ELF-1 (cell line): ENCODE results near the gene NPSR1.
"Not testable (repeated sequence)": the region's sequence is repeated elsewhere in the genome, so short reads cannot be mapped to it uniquely, and the experiment has no call there.

Experiments used
- DNase-seq: peaks from one replicate; pipeline ENCODE4 v3.0.0-alpha.2; 2016; ENCODE audit warnings: low read depth, low spot score

NPSR1 gene

GRCh38 chr7:34835901-34836600 is 178.0 kb downstream of the NPSR1 start:
- DNase-seq, result no peak

- no peak for DNase-seq
Measured at GRCh38 chr7:34837316-34837715, 179.3 kb downstream of the NPSR1 start.

DNA sequence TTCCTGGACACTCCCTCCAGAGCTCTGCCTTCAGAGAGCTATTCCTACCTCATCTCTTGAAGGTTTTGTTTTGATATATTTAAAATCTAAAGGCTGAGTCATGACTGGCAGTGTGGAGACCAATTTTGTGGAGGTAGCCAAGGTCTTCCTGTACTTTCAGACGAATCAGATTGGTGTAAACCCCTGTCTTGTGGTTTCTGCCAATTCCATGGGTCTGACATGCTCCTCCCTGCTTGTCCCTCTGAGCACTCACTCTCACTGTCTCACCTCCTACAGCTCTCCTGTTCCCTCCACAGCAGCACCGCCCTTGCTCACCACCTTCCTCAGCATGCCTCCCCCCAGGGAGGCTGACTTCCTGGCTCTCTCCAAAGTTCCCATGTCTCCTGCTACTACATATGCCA is 179.8 kb downstream of the NPSR1 start:
- DNase-seq, result no peak

GRCh38 chr7:34838329-34838728 is 180.3 kb downstream of the NPSR1 start:
- DNase-seq, result no peak

GRCh38 chr7:34839645-34840044 is 181.6 kb downstream of the NPSR1 start:
- DNase-seq, result no peak

DNA sequence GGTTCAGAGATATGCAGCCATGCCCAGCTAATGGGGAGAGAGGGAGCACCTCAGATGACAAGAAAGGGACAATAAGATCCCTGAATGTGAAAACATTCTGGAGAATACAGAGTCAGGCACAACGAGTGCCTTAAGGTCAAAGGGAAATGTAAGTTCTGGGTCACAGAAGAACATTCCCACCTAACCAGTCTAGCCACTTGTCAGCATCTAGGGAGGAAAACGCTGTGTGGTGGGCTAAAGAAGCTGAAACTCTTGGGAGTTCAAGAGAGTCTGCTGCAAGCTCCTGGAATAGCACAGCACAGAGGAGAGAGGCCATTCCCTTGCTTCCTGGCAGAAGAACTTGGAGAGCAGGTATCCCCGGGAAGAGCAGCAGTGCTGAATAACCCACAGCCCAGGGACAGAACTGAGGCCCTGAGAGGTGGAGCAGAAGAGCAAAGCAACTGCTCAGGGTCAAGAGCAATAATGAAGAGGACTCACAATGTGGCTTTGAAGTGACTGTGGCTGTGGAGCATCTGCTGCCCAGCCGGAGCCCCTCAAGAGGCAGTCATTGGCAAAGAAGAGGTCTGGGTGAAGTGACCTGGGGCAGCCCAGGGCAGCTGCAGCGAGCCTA is 182.3 kb downstream of the NPSR1 start:
- DNase-seq, result peak; percentile 68

- DNase-seq, result no peak
Measured at GRCh38 chr7:34841326-34841725, 183.3 kb downstream of the NPSR1 start.

- no peak for DNase-seq
Measured at GRCh38 chr7:34842782-34843181, 184.8 kb downstream of the NPSR1 start.

DNA sequence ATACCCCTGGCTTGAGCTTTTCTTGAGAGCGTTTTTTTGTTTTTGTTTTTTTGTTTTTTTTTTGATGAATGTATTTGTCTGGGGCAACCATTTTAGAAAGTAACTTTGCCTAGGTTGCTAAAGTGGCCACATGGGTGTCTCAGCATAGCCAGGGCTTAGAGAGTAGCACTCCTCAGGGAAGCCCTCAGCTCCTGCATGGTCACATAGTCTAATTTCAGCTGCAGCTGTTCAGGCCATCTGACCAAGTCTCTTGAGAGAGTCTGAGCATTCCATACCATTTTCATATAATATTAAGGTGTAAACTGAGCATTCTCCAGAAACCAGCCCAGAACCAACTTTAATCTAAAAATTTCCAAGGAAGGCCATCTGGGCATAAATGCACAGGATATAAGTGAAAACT is 186.4 kb downstream of the NPSR1 start:
- no peak for DNase-seq

- peak; percentile 56 for DNase-seq
Measured at GRCh38 chr7:34844936-34845665, 187.1 kb downstream of the NPSR1 start.

GRCh38 chr7:34845666-34846361 is 187.8 kb downstream of the NPSR1 start:
- peak; percentile 54 for DNase-seq

DNA sequence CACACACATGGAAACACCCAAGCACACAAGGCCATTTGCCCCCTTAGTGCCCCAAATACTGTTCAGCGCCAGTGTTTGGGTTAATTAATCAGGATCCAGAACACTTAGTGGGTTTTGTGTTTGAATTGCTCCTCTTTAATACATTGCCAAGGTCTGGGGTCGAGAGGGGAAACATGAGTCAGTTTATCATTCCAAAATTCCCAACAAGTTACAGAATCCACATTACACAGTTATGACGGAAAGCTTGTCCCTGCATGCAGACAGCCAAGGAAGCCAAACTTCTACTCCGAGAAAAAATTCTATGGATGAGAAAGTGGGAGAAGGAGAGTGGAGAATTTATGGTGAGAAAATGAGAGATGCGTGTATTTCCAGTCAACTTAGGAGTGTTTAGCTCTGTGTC is 189.0 kb downstream of the NPSR1 start:
- DNase-seq, result no peak

GRCh38 chr7:34848670-34849069 is 190.7 kb downstream of the NPSR1 start:
- DNase-seq, result no peak

- no peak for DNase-seq
Measured at GRCh38 chr7:34849163-34849960, 191.3 kb downstream of the NPSR1 start.

GRCh38 chr7:34849986-34850385 is 192.0 kb downstream of the NPSR1 start:
- DNase-seq, result no peak

DNA sequence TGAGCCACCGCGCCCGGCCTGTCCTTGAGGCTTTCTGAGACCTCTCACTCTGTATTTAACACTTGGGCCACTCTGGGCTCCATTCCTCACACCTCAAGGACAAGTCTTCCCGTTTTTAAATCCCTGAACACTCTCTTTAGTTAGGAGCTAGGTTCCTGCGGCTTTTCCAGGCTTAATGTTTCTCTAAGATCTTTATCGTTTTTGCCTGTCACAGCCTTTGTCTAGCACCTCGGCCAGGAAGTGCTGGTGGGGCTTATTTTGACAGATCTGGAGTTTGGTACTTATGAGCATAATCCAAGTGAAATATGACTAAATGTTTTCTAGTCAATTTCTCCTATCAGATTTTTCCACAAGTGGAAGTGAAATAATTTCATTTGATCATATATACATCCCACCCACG is 192.7 kb downstream of the NPSR1 start:
- DNase-seq, result no peak

GRCh38 chr7:34851431-34851830 is 193.4 kb downstream of the NPSR1 start:
- DNase-seq, result no peak

DNA sequence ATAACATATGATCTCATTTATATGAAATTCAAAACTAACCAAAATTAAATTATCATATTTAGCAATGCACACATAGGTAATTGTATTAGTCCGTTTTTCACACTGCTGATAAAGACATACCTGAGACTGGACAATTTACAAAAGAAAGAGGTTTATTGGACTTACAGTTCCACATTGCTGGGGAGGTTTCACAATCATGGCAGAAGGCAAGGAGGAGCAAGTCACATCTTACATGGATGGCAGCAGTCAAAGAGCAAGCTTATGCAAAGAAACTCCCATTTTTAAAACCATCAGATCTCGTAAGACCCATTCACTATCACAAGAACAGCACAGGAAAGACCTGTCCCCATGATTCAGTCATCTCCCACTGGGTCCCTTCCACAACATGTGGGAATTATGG is 200.4 kb downstream of the NPSR1 start:
- DNase-seq, result not testable (repeated sequence)

GRCh38 chr7:34859281-34859680 is 201.3 kb downstream of the NPSR1 start:
- not testable (repeated sequence) for DNase-seq

- DNase-seq, result not testable (repeated sequence)
Measured at GRCh38 chr7:34866222-34866621, 208.2 kb downstream of the NPSR1 start.

DNA sequence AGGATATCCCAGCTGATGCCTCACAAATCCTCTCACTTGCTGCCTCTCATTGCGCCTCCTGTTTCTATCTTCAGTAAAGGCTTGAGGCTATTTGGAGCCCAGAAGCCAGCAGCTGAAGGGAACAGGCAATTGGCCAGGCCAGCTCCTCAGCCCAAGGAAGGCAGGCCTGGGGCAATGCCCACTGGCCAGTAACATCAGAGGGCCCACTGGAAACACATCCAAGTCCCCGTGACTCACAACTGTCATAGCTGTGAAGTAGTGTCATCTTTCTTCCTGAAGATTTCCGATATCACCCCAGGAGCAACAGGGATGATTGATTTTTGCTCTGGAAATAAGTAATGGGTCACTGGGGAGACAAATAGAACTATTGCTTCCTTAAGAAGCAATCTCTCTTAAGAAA is 209.3 kb downstream of the NPSR1 start:
- not testable (repeated sequence) for DNase-seq
